Skin of body (tissue), 2 donors: ENCODE results near the gene STPG2. TPM values are rescaled to one million over a fixed set of nuclear protein-coding genes. Genes with fewer than 3 reads are reported as not detected.

Experiments used
- DNase-seq: peaks from one replicate; lab custom pipeline; 2025; lab: John Stamatoyannopoulos, UW
- total RNA-seq: library from RNA; depleted of rRNA; stranded (reverse); fragments of >200 nt; gene quantifications from one replicate; pipeline ENCODE4 v1.2.3, GENCODE V29; 2014

The STPG2 gene
- total RNA-seq, 1 donor from 2014 or later, result 0.59 TPM

- no peak for DNase-seq
Observed at GRCh38 chr4:97517939-97518338, 625.3 kb downstream of the STPG2 start.

- no peak for DNase-seq
Observed at GRCh38 chr4:97513917-97514316, 629.4 kb downstream of the STPG2 start.

Other genes with a start within 250 kb of the STPG2 start
- 34.6 TPM for gene RAP1GDS1, start 117.9 kb upstream of the STPG2 start, total RNA-seq